AG09309 (cell line): ENCODE data around the gene IFNA4.
A peak's percentile ranks its signal among the peaks of the same experiment; 100 is the strongest.
"Not testable (repeated sequence)": the region's sequence is repeated elsewhere in the genome, so short reads cannot be mapped to it uniquely, and the experiment has no call there.

Source experiments
- DNase-seq: peaks from one replicate; pipeline ENCODE4 v3.0.0-alpha.2; 2010; ENCODE audit warnings: low read depth
- H3K4me3 ChIP-seq: 2 replicates; pipeline ENCODE4 v1.5.1; 2011; ENCODE audit warnings: mild to moderate bottlenecking, low read depth, low read length, moderate library complexity; ENCODE audit not compliant: control insufficient read depth
- CTCF ChIP-seq: IDR thresholded peaks from 2 replicates; pipeline ENCODE4 v1.5.1; 2011; ENCODE audit warnings: mild to moderate bottlenecking, low read depth, low read length, inconsistent platforms; ENCODE audit not compliant: insufficient read depth, control insufficient read depth; ENCODE audit errors: missing control alignments

The IFNA4 gene

GRCh38 chr9:21187487-21187886, at the start of gene IFNA4:
Gene IFNA4 (minus strand): TSS chr9:21187587. CDS start chr9:21187531, 56 bp downstream.
- H3K4me3 ChIP-seq, DNase-seq: not testable (repeated sequence)

GRCh38 chr9:21236360-21236714, 49.0 kb upstream of the IFNA4 start:
- not testable (repeated sequence) for DNase-seq, H3K4me3 ChIP-seq

- not testable (repeated sequence) for H3K4me3 ChIP-seq
- DNase-seq = peak; percentile 7
- peak; percentile 54 for TF ChIP-seq CTCF
Observed at GRCh38 chr9:21235468-21236359, 48.3 kb upstream of the IFNA4 start.

- no peak overlapping the region for H3K4me3 ChIP-seq
- TF ChIP-seq CTCF = no peak
- no peak for DNase-seq
Observed at GRCh38 chr9:21234153-21234687, 46.8 kb upstream of the IFNA4 start.

- no peak for TF ChIP-seq CTCF
- H3K4me3 ChIP-seq = no peak overlapping the region
- no peak for DNase-seq
Observed at GRCh38 chr9:21233258-21233657, 45.9 kb upstream of the IFNA4 start.

- DNase-seq = no peak
- H3K4me3 ChIP-seq = no peak within 1 kb of the TSS
- TF ChIP-seq CTCF = no peak
Observed at GRCh38 chr9:21228122-21228521, 40.7 kb upstream of the IFNA4 start, which contains the start of gene IFNA17. Gene IFNA17 (minus strand): TSS chr9:21228222. CDS start chr9:21228173, 49 bp downstream.

- DNase-seq, H3K4me3 ChIP-seq: not testable (repeated sequence)
Observed at GRCh38 chr9:21217211-21217610, 29.8 kb upstream of the IFNA4 start, which contains the start of gene IFNA16. Gene IFNA16 (minus strand): TSS chr9:21217311. CDS start chr9:21217305, 6 bp downstream.
